ENCODE data around the gene ACAT2. TPM values are rescaled to one million over a fixed set of nuclear protein-coding genes. Genes with fewer than 3 reads are reported as not detected.

The ACAT2 gene
- total RNA-seq, 4 donors from 2014 or later = 8.2 to 19.8 (median 13.8) TPM

DNA sequence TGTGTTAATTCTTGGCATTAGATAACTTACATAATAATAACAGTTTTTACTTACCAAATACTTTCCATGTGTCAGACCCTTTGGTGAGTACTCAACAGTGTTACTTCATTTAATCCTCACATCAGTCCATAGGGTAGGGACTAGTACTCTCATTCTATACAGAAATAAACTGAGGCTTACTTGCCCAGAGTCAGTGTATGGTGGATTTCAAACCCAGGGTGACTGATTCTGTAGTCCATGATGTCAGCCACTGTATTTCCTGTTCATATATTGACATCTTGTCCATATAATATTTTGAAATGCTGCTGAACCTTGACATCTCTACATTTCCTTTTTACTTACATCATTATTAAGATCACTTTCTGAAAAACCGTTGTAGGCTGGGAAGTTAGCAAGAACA, 35.7 kb downstream of the ACAT2 start:
- no peaks in the 10 kb centered on the region for H3K27me3 ChIP-seq
- in situ Hi-C loops (cut with MboI; ENCODE audit: low pct_ligation_motif_present in 1 of 4, low pct_unique_long_range_greater_than_20kb in 1 of 4, low sequenced_read_pairs in 3 of 4) = loop anchor here in 2 of 4 donors (25.0 kb wide), 1 partner anchor 110 kb away; the partner anchor contains the start of gene SOD2 (in 2 of the 2)
- intact Hi-C loops (cut with DNase I; ENCODE audit: low total_unique reads) = no loop called here
- H3K36me3 ChIP-seq = peaks cover 0 to 17% (median 4%) of the 10 kb centered on the region in 4 donors
- DNase-seq = no peak
- H3K9me3 ChIP-seq = no peaks in the 10 kb centered on the region
- 40 to 43% methylated on average over 1 of the region's 1 CpG for WGBS, 2 donors (ENCODE audit: low coverage in 1 of 2)
- no peak overlapping the region for H3K4me3 ChIP-seq
- peaks cover 3 to 6% (median 5%) of the 10 kb centered on the region in 4 donors for H3K4me1 ChIP-seq
- H3K27ac ChIP-seq = no peak overlapping the region
- TF ChIP-seq POLR2AphosphoS5 (IDR thresholded peaks at IDR 0.05) (no peak), EP300 (IDR thresholded peaks at IDR 0.05; ENCODE audit: low read depth) (no peak), POLR2A (IDR thresholded peaks at IDR 0.05) (no peak)
- TF ChIP-seq, protein P1, sequence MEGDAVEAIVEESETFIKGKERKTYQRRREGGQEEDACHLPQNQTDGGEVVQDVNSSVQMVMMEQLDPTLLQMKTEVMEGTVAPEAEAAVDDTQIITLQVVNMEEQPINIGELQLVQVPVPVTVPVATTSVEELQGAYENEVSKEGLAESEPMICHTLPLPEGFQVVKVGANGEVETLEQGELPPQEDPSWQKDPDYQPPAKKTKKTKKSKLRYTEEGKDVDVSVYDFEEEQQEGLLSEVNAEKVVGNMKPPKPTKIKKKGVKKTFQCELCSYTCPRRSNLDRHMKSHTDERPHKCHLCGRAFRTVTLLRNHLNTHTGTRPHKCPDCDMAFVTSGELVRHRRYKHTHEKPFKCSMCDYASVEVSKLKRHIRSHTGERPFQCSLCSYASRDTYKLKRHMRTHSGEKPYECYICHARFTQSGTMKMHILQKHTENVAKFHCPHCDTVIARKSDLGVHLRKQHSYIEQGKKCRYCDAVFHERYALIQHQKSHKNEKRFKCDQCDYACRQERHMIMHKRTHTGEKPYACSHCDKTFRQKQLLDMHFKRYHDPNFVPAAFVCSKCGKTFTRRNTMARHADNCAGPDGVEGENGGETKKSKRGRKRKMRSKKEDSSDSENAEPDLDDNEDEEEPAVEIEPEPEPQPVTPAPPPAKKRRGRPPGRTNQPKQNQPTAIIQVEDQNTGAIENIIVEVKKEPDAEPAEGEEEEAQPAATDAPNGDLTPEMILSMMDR (IDR thresholded peaks at IDR 0.05) = no peak

GRCh38 chr6:159800141-159800865, 38.5 kb downstream of the ACAT2 start, which contains the start of gene PNLDC1:
Gene PNLDC1, plus strand, starts transcription at chr6:159800276. Its CDS starts 32 bp downstream, at chr6:159800308.
- H3K27ac ChIP-seq = no peak within 1 kb of the TSS
- no peaks in the 10 kb centered on the region for H3K27me3 ChIP-seq
- no peak for DNase-seq
- H3K36me3 ChIP-seq = peaks cover 0 to 17% (median 0%) of the 10 kb centered on the region in 4 donors
- intact Hi-C loops (cut with DNase I; ENCODE audit: low total_unique reads) = no loop called here
- no peak for TF ChIP-seq POLR2A (IDR thresholded peaks at IDR 0.05)
- peaks cover 0 to 5% (median 0%) of the 10 kb centered on the region in 4 donors for H3K4me1 ChIP-seq
- no peak within 1 kb of the TSS for H3K4me3 ChIP-seq
- 80 to 94% methylated on average over 2 to 43 of the region's 50 CpGs for whole genome bisulfite sequencing, 2 donors (ENCODE audit: low coverage in 1 of 2)
- in situ Hi-C loops (cut with MboI; ENCODE audit: low pct_ligation_motif_present in 1 of 4, low pct_unique_long_range_greater_than_20kb in 1 of 4, low sequenced_read_pairs in 3 of 4) = no loop called here
- no peaks in the 10 kb centered on the region for H3K9me3 ChIP-seq

DNA sequence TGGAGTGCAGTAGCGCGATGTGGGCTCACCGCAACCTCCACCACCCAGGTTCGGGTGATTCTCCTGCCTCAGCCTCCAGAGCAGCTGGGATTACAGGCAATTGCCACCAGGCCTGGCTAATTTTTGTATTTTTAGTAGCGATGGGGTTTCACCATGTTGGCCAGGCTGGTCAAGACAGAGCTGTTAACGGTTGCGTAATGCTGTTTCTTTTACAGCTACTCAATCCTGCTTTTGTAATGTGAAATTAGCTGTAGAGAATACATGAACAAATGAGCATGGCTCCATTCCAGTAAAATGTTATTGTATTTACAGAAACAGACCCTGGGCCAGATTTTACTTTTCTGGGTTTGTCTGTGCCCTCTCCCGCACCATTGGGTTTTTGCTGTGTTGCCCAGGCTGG, 40.1 kb downstream of the ACAT2 start:
- in situ Hi-C loops (cut with MboI; ENCODE audit: low pct_ligation_motif_present in 1 of 4, low pct_unique_long_range_greater_than_20kb in 1 of 4, low sequenced_read_pairs in 3 of 4) = no loop called here
- 65 to 80% methylated on average over 2 to 8 of the region's 8 CpGs for WGBS, 2 donors (ENCODE audit: low coverage in 1 of 2)

DNA sequence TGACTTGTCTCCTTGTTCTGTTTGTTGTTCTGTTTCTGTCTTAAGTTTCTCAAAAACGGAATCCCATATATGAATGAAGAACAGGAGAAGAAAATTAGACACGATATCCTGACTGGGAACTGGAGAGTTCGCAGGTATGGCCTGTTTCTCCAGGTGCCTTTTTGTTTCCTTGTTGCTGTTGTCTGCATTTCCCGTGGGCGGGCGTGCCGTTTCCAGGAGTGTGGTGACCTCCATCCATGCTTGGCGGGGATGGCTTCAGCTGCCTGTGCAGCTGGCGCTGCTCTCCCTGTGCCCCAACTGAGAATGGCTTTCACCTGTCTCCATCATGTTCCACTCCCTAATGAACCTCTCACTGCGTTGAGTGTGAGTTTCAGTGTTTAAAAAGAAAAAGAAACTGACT, 42.7 kb downstream of the ACAT2 start:
- peak; percentile 44 for DNase-seq
- Histone ChIP-seq H3K27ac (no peak overlapping the region), H3K9me3 (no peaks in the 10 kb centered on the region), H3K27me3 (no peaks in the 10 kb centered on the region), H3K4me3 (no peak overlapping the region), H3K36me3 (no peaks in the 10 kb centered on the region), H3K4me1 (peaks cover 0 to 9% (median 3%) of the 10 kb centered on the region in 4 donors)
- 57 to 62% methylated on average over 3 to 10 of the region's 10 CpGs for WGBS, 2 donors (ENCODE audit: low coverage in 1 of 2)
- in situ Hi-C loops (cut with MboI; ENCODE audit: low pct_ligation_motif_present in 1 of 4, low pct_unique_long_range_greater_than_20kb in 1 of 4, low sequenced_read_pairs in 3 of 4) = no loop called here
- intact Hi-C loops (cut with DNase I; ENCODE audit: low total_unique reads) = no loop called here
- no peak for TF ChIP-seq POLR2A (IDR thresholded peaks at IDR 0.05)
- TF ChIP-seq POLR2AphosphoS5 (IDR thresholded peaks at IDR 0.05) = no peak
- TF ChIP-seq, protein P1 (IDR thresholded peaks at IDR 0.05) = no peak
- TF ChIP-seq EP300 (IDR thresholded peaks at IDR 0.05; ENCODE audit: low read depth) = no peak

More for the DNA sequence above, 40.1 kb downstream of the ACAT2 start:
- Histone ChIP-seq H3K4me3 (no peak overlapping the region), H3K27ac (no peak overlapping the region), H3K36me3 (peaks cover 0 to 17% (median 0%) of the 10 kb centered on the region in 4 donors), H3K9me3 (no peaks in the 10 kb centered on the region), H3K27me3 (no peaks in the 10 kb centered on the region), H3K4me1 (peaks cover 0 to 6% (median under 1%) of the 10 kb centered on the region in 4 donors)
- intact Hi-C loops (cut with DNase I; ENCODE audit: low total_unique reads) = no loop called here
- TF ChIP-seq POLR2A (IDR thresholded peaks at IDR 0.05) (no peak), POLR2AphosphoS5 (IDR thresholded peaks at IDR 0.05) (no peak), EP300 (IDR thresholded peaks at IDR 0.05; ENCODE audit: low read depth) (no peak)
- TF ChIP-seq, protein P1 (IDR thresholded peaks at IDR 0.05) = no peak
- DNase-seq = no peak
